H1 (cell line): ENCODE data around the gene RALGAPA1. TPM values are rescaled to one million over a fixed set of nuclear protein-coding genes. Genes with fewer than 3 reads are reported as not detected.

ENCODE experiments used
- CTCF ChIA-PET: fragments of 300-600 bp; sonication (Branson Sonifier 250); formaldehyde crosslinking; loops from one replicate; lab custom pipeline; 2021; ENCODE audit not compliant: partially characterized antibody; lab: Charles Lee
- POLR2A ChIA-PET: fragments of 300-600 bp; sonication (Branson Sonifier 250); formaldehyde crosslinking; loops from one replicate; lab custom pipeline; 2021; ENCODE audit warnings: inconsistent platforms; ENCODE audit not compliant: partially characterized antibody; lab: Charles Lee
- DNase-seq, 2 experiments: peaks; one replicate each; pipeline versions ENCODE4 v3.0.0 to v3.0.0-alpha.2; 2010 to 2022; ENCODE audit warnings: low spot score in 2 of 2, low read depth in 1 of 2, mixed read lengths in 1 of 2
- FAIRE-seq: peaks from 2 replicates; lab custom pipeline; 2011; peaks lifted over from hg19 to GRCh38; lab: Jason Lieb, UNC
- H2AFZ ChIP-seq: 2 replicates; pipeline ENCODE4 v1.8.1; 2012; ENCODE audit warnings: low read length, inconsistent platforms
- H2AK5ac ChIP-seq: 2 replicates; pipeline ENCODE4 v1.6.1; 2013; ENCODE audit warnings: low read depth, low read length
- H2BK120ac ChIP-seq: replicated peaks from 2 replicates; pipeline ENCODE3; 2013; ENCODE audit warnings: low read depth, low read length, inconsistent platforms
- H2BK12ac ChIP-seq: 2 replicates; pipeline ENCODE4 v1.6.1; 2013; ENCODE audit warnings: low read depth, low read length
- H2BK15ac ChIP-seq: 2 replicates; pipeline ENCODE4 v1.6.1; 2013; ENCODE audit warnings: low read length
- H2BK20ac ChIP-seq: 2 replicates; pipeline ENCODE4 v1.6.1; 2013; ENCODE audit warnings: low read length
- H2BK5ac ChIP-seq: 2 replicates; pipeline ENCODE4 v1.6.1; 2013; ENCODE audit warnings: low read depth, low read length
- H3K14ac ChIP-seq: 2 replicates; pipeline ENCODE4 v1.6.1; 2013; ENCODE audit warnings: inconsistent platforms; ENCODE audit not compliant: insufficient read length
- H3K18ac ChIP-seq: 2 replicates; pipeline ENCODE4 v1.6.1; 2013; ENCODE audit warnings: low read length; ENCODE audit errors: extremely low read depth
- H3K23ac ChIP-seq: 2 replicates; pipeline ENCODE4 v1.6.1; 2013; ENCODE audit warnings: inconsistent platforms; ENCODE audit not compliant: insufficient read length
- H3K23me2 ChIP-seq: 2 replicates; pipeline ENCODE4 v1.6.1; 2013; ENCODE audit warnings: low read depth, low read length
- H3K27ac ChIP-seq: 2 replicates; pipeline ENCODE4 v1.6.1; 2011; ENCODE audit warnings: low read depth, low read length, inconsistent platforms
- H3K27me3 ChIP-seq, 4 experiments: replicated peaks in 1 of 4; 1 replicate in 1 of 4; 2 replicates in 3 of 4; pipeline versions ENCODE4 v1.6.1 to v1.8.1; 2011 to 2013; ENCODE audit warnings: low read length in 3 of 4, mild to moderate bottlenecking in 3 of 4, inconsistent platforms in 2 of 4, mixed read lengths in 2 of 4, moderate library complexity in 1 of 4; ENCODE audit not compliant: control insufficient read depth in 3 of 4, insufficient read depth in 3 of 4; ENCODE audit errors: extremely low read depth in 1 of 4
- H3K36me3 ChIP-seq, 4 experiments: 2 replicates each; pipeline versions ENCODE4 v1.6.1 to v1.8.1; 2011 to 2013; ENCODE audit warnings: mild to moderate bottlenecking in 4 of 4, low read length in 3 of 4, moderate library complexity in 2 of 4, control low read depth in 1 of 4, inconsistent platforms in 1 of 4; ENCODE audit not compliant: insufficient read depth in 4 of 4, control insufficient read depth in 2 of 4
- H3K4ac ChIP-seq: replicated peaks from 2 replicates; pipeline ENCODE3; 2013; ENCODE audit warnings: low read length, low read depth, mixed read lengths, inconsistent platforms; ENCODE audit not compliant: insufficient read length
- H3K4me1 ChIP-seq, 4 experiments: replicated peaks in 1 of 4; 1 replicate in 1 of 4; 2 replicates in 3 of 4; pipeline versions ENCODE4 v1.6.1 to v1.8.1; 2011 to 2013; ENCODE audit warnings: low read length in 3 of 4, inconsistent platforms in 2 of 4, mixed read lengths in 1 of 4; ENCODE audit not compliant: insufficient read depth in 4 of 4, control insufficient read depth in 3 of 4
- H3K4me2 ChIP-seq, 2 experiments: 2 replicates each; pipeline versions ENCODE4 v1.6.1 to v1.8.1; 2011 to 2013; ENCODE audit warnings: low read depth in 2 of 2, low read length in 2 of 2, control low read depth in 1 of 2, inconsistent platforms in 1 of 2, mild to moderate bottlenecking in 1 of 2; ENCODE audit not compliant: insufficient read depth in 1 of 2
- H3K4me3 ChIP-seq, 4 experiments: fragments of 200-600, 300-600 bp in 1 of 4; sonication (generic), shearing (Covaris generic), sonication (Bioruptor Twin) in 1 of 4; 2 replicates each; pipeline versions ENCODE4 v1.5.1 to v1.8.1; 2011 to 2016; ENCODE audit warnings: low read length in 4 of 4, low read depth in 3 of 4, control low read depth in 2 of 4, inconsistent platforms in 2 of 4, mild to moderate bottlenecking in 2 of 4, mixed read lengths in 1 of 4, moderate library complexity in 1 of 4; ENCODE audit not compliant: insufficient read depth in 2 of 4; ENCODE audit errors: extremely low read depth in 1 of 4
- H3K56ac ChIP-seq: replicated peaks from 2 replicates; pipeline ENCODE3; 2013; ENCODE audit warnings: low read depth, mild to moderate bottlenecking, mixed read lengths, low read length, inconsistent platforms; ENCODE audit not compliant: insufficient read length
- H3K79me1 ChIP-seq: 2 replicates; pipeline ENCODE4 v1.6.1; 2013; ENCODE audit warnings: low read depth, low read length, control low read depth
- H3K79me2 ChIP-seq, 2 experiments: 2 replicates each; pipeline versions ENCODE4 v1.6.1 to v1.8.1; 2012 to 2013; ENCODE audit warnings: low read length in 2 of 2, mild to moderate bottlenecking in 2 of 2, inconsistent platforms in 1 of 2; ENCODE audit not compliant: insufficient read depth in 2 of 2, control insufficient read depth in 1 of 2
- H3K9ac ChIP-seq, 4 experiments: replicated peaks in 1 of 4; 1 replicate in 1 of 4; 2 replicates in 3 of 4; pipeline versions ENCODE4 v1.6.1 to v1.8.1; 2011 to 2013; ENCODE audit warnings: low read depth in 3 of 4, low read length in 3 of 4, control low read depth in 2 of 4, mild to moderate bottlenecking in 2 of 4, moderate library complexity in 2 of 4, inconsistent platforms in 1 of 4; ENCODE audit errors: extremely low read depth in 1 of 4
- H3K9me3 ChIP-seq, 2 experiments: 2 replicates each; pipeline versions ENCODE4 v1.6.1 to v1.8.1; 2012 to 2013; ENCODE audit warnings: mild to moderate bottlenecking in 2 of 2, moderate library complexity in 2 of 2, control low read depth in 1 of 2, inconsistent platforms in 1 of 2, low read depth in 1 of 2, low read length in 1 of 2, mixed read lengths in 1 of 2; ENCODE audit not compliant: insufficient read depth in 2 of 2
- H4K20me1 ChIP-seq, 2 experiments: replicated peaks in 1 of 2; 2 replicates each; pipeline versions ENCODE3 to v1.8.1; 2011 to 2013; ENCODE audit warnings: inconsistent platforms in 2 of 2, low read length in 2 of 2, mild to moderate bottlenecking in 1 of 2; ENCODE audit not compliant: insufficient read depth in 2 of 2, control insufficient read depth in 1 of 2
- H4K5ac ChIP-seq: 2 replicates; pipeline ENCODE4 v1.6.1; 2013; ENCODE audit warnings: low read length, low read depth, mixed read lengths, inconsistent platforms; ENCODE audit not compliant: insufficient read length
- H4K8ac ChIP-seq: 2 replicates; pipeline ENCODE4 v1.8.0; 2013; ENCODE audit warnings: mild to moderate bottlenecking, moderate library complexity, low read length, inconsistent platforms; ENCODE audit not compliant: insufficient read depth; ENCODE audit errors: extremely low read depth
- H4K91ac ChIP-seq: replicated peaks from 2 replicates; pipeline ENCODE3; 2013; ENCODE audit warnings: low read length, mixed read lengths, inconsistent platforms; ENCODE audit not compliant: insufficient read length
- MAFK ChIP-seq: IDR thresholded peaks from 2 replicates; pipeline ENCODE4 v1.6.1; 2012; ENCODE audit warnings: low read depth, mild to moderate bottlenecking, improper control_type of control experiment, low read length
- RAD21 ChIP-seq, 2 experiments: IDR thresholded peaks in 1 of 2; conservative IDR thresholded peaks in 1 of 2; 2 replicates each; pipeline ENCODE4 v1.6.1; 2011; ENCODE audit warnings: low read depth in 2 of 2, low read length in 2 of 2, improper control_type of control experiment in 1 of 2, inconsistent platforms in 1 of 2, mild to moderate bottlenecking in 1 of 2, moderate library complexity in 1 of 2
- WGBS, 2 experiments: shearing (Covaris generic) in 1 of 2; methylation state at CpG; one replicate each; pipeline versions ENCODE4 v1.1.6 to v1.1.7; 2013 to 2015; ENCODE audit warnings: low lambda C conversion rate in 2 of 2, mixed read lengths in 2 of 2, inconsistent platforms in 1 of 2, low coverage in 1 of 2, missing lambda C conversion rate in 1 of 2; ENCODE audit not compliant: insufficient replicate concordance in 2 of 2, insufficient coverage in 1 of 2, insufficient read length in 1 of 2; ENCODE audit errors: extremely low coverage in 1 of 2, missing lambda C conversion rate in 1 of 2; 5-methylcytosine and 5-hydroxymethylcytosine counted together
- polyA plus RNA-seq, 7 experiments: library from polyadenylated mRNA; depleted of rRNA in 3 of 7; stranded (reverse) in 5 of 7; unstranded in 2 of 7; fragments of >200 nt in 5 of 7; fragments of 200-250 nt in 2 of 7; gene quantifications; 1 replicate in 5 of 7; 2 replicates in 1 of 7; 4 replicates in 1 of 7; pipeline versions ENCODE4 v1.2.1 to v1.2.3, GENCODE V29; 2011 to 2013; ENCODE audit warnings: missing spikeins in 2 of 7, mixed read lengths in 2 of 7
- total RNA-seq: library from RNA; stranded (reverse); fragmentation: NEBNext Ultra II Directional; extraction: Animal tissue kit (Norgen Biotek cat#: 25700); gene quantifications from 2 replicates; pipeline ENCODE4 v1.2.1, GENCODE V29; 2021

RALGAPA1 gene
- total and polyA plus RNA-seq, 2 of the 8 experiments (the other 6 are each of a cell fraction or from before 2014, with no cell fraction given): 4.2 to 26.7 TPM

GRCh38 chr14:35506461-35506860 lies 302.6 kb downstream of the RALGAPA1 start:
- H2BK120ac ChIP-seq: no peak overlapping the region
- no peaks in the 10 kb centered on the region for H4K20me1 ChIP-seq
- H3K4ac ChIP-seq: no peak overlapping the region
- H3K56ac ChIP-seq: no peak overlapping the region
- H3K79me2 ChIP-seq: no peaks in the 10 kb centered on the region
- H4K8ac ChIP-seq: no peak overlapping the region
- CTCF ChIA-PET: interaction anchor here (0.8 to 1.5 kb wide), 3 partner anchors 11 to 181 kb away, joined by 3 to 4 read pairs (median 3); no protein-coding TSS in a partner anchor
- H3K9ac ChIP-seq: no peak overlapping the region
- H3K27ac ChIP-seq: no peak overlapping the region
- WGBS, 2 experiments: 83% methylated on average over 6 of the region's 6 CpGs; no CpG with 5 or more reads in 1 of the 2 experiments
- TF ChIP-seq RAD21 (IDR thresholded peaks at IDR 0.05 in 1 of 2, conservative IDR thresholded peaks at IDR 0.05 in 1 of 2; ENCODE audit: low read depth in 2 of 2, low read length in 2 of 2) (no peak), MAFK (no peak)
- no peaks in the 10 kb centered on the region for H3K36me3 ChIP-seq
- H4K5ac ChIP-seq: no peak overlapping the region
- H3K23me2 ChIP-seq: no peaks in the 10 kb centered on the region
- H2BK5ac ChIP-seq: no peak overlapping the region
- H3K27me3 ChIP-seq: no peaks in the 10 kb centered on the region
- H3K4me1 ChIP-seq: no peaks in the 10 kb centered on the region
- peaks cover 0 to 3% of the 10 kb centered on the region in 2 experiments; a peak in 1 of 4 replicates for H3K9me3 ChIP-seq
- H3K79me1 ChIP-seq: no peaks in the 10 kb centered on the region
- FAIRE-seq (no peak), DNase-seq (no peak)
- H2BK15ac ChIP-seq: no peak overlapping the region
- H3K4me3 ChIP-seq: no peak overlapping the region
- H2AK5ac ChIP-seq: no peak overlapping the region
- H2BK12ac ChIP-seq: no peak overlapping the region
- no peak overlapping the region for H3K14ac ChIP-seq
- no peak overlapping the region for H2AFZ ChIP-seq
- no peak overlapping the region for H4K91ac ChIP-seq
- H3K23ac ChIP-seq: no peak overlapping the region
- H3K18ac ChIP-seq: no peak overlapping the region
- no peak overlapping the region for H2BK20ac ChIP-seq
- POLR2A ChIA-PET: no interaction called here
- no peak overlapping the region for H3K4me2 ChIP-seq
